ENCODE measurements around the gene COA8. TPM values are rescaled to one million over a fixed set of nuclear protein-coding genes. Genes with fewer than 3 reads are reported as not detected.

COA8 gene, protein sequence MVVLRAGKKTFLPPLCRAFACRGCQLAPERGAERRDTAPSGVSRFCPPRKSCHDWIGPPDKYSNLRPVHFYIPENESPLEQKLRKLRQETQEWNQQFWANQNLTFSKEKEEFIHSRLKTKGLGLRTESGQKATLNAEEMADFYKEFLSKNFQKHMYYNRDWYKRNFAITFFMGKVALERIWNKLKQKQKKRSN
- 18.4 and 38.9 TPM in 2 replicates for total RNA-seq (2014; rRNA removed; shearing (Covaris generic); ENCODE audit: low replicate concordance)

DNA sequence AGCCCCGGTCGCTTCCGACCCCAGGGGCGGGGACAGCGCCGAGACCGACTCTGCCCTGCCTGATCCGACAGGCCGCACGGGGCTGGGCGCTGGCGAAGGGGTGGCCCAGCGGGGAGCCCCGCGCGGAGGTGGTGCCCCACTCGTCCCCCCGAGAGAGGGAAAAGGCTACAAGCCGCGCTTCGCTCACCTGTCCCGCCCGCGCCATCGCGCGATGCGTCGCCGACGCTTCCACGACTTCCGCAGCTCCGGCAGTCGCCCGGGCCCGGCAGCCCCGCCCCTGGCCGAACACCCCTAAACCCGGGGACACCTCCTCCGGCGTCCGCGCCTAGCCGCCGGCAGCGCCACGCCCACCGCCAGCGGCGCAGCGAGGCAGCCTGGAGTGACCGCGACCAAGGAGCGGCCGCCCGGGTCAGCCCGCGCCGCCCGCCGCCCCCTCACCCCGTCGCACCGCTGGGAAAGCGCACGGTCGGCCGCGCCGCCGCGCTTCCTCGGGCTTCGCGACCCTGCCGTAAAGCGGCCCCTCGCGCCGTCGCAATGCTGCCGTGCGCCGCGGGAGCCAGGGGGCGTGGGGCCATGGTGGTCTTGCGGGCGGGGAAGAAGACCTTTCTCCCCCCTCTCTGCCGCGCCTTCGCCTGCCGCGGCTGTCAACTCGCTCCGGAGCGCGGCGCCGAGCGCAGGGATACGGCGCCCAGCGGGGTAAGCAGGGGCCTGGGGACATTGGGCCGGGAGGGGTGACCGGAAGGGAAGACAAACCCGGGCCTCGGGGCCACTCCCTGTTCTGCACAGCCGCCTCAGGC is at the start of gene COA8, which contains the start of gene BAG5:
Gene COA8, plus strand, starts transcription at position 532 of the 797 bp plus-strand sequence. Its CDS starts 42 bp downstream, at position 574.
Gene BAG5, minus strand, starts transcription at position 229 of the 797 bp plus-strand sequence. CDS start 1,493 bp downstream, outside the sequence.
- peaks cover 31% of the 10 kb centered on the region for H3K36me3 ChIP-seq
- no peaks in the 10 kb centered on the region for H3K27me3 ChIP-seq
- peak; percentile 85 for DNase-seq
- no peaks in the 10 kb centered on the region for H3K9me3 ChIP-seq
- peak within 1 kb of the TSS; percentile 93 for H3K4me3 ChIP-seq

DNA sequence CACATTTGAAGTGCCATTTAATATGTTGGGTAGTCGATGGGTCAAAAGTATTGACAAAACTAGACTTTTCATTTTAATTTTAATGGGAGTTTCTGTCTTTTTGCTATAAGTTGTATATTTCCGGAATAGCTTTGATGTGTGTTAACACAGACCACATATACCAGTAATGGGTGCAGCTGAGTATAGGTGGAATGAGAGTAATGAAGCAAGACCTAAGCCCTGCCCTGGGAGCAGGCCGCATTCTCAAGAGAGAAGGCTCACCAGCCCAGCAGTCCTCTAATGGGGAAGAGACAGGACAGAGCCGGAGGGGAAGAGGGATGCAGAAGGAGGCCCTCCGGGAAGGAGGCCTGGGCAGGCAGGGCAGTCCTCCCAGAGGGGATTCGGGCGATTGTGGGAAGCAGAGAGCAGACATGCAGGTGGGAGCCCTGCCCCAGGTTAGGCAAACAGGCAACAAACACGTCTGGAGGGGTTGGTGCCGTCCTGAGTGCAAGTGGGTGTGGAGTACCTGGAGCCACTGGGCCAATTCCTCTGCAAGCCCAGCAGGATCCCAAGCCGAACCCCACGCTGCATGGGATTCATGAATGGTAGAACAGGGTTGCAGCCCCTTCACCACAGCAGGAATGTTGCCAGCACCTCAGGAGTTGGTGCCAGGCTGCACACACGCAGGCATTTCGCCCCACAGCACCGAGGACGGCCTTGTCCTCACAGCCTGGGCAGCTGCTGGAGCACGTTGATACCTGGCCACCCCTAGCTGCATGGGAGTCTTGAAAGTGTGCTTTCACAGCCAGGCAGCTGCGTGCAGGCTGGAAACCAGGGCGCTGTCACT is 48.0 kb upstream of the COA8 start:
- Histone ChIP-seq H3K36me3 (no peaks in the 10 kb centered on the region; the same call in 1 of the 2 replicates), H3K4me3 (no peak overlapping the region), H3K27me3 (no peaks in the 10 kb centered on the region), H3K9me3 (no peaks in the 10 kb centered on the region)
- DNase-seq = no peak

- DNase-seq = no peak
- no peak overlapping the region for H3K4me3 ChIP-seq
Measured at GRCh38 chr14:103516426-103517173, 46.2 kb upstream of the COA8 start.

GRCh38 chr14:103517174-103517566 is 45.6 kb upstream of the COA8 start:
- Histone ChIP-seq H3K4me3 (no peak overlapping the region), H3K27me3 (no peaks in the 10 kb centered on the region), H3K36me3 (no peaks in the 10 kb centered on the region; the same call in 1 of the 2 replicates), H3K9me3 (no peaks in the 10 kb centered on the region)
- no peak for DNase-seq

More at GRCh38 chr14:103516426-103517173, 46.2 kb upstream of the COA8 start:
- Histone ChIP-seq H3K9me3 (no peaks in the 10 kb centered on the region), H3K36me3 (no peaks in the 10 kb centered on the region; the same call in 1 of the 2 replicates), H3K27me3 (no peaks in the 10 kb centered on the region)

DNA sequence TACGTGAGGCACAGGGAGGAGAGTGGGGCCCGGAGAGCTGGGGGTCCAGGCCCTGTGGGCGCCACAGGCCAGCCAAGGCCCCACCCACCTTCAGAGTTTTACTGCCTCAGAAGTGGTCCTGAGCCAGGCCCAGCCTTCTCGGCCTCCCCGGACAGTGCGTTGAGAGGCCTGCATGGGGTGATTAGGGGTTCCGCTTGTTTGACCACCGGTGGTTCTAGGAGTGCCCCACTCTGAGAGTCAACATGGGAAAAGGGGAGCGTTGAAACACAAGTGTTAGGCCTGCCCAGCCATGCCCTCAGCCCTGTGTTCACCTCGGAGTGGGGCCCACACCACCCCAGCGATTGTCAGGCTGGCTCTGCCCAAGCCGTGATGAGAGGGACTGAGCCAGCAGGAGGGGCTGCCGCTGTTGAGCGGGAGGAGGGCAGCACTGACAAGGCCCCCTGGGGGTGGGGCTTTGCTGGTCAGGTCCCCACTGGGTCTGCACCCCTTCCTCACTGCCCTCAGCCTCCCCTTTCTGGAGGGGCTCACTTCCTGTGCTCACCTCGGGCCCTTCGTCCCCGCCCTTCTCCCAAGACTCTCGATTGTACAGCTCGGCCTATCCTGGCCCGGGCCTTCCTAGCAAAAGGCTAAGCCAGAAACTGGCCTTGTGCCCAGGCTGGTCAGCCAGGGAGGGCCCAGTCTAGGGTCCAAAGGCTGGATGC is 44.9 kb upstream of the COA8 start:
- DNase-seq = no peak
- Histone ChIP-seq H3K4me3 (no peak overlapping the region), H3K9me3 (no peaks in the 10 kb centered on the region), H3K36me3 (no peaks in the 10 kb centered on the region; the same call in 1 of the 2 replicates), H3K27me3 (no peaks in the 10 kb centered on the region; the same call in 1 of the 2 replicates)

- DNase-seq = no peak
- H3K4me3 ChIP-seq = no peak overlapping the region
Measured at GRCh38 chr14:103518422-103519042, 44.2 kb upstream of the COA8 start.

DNA sequence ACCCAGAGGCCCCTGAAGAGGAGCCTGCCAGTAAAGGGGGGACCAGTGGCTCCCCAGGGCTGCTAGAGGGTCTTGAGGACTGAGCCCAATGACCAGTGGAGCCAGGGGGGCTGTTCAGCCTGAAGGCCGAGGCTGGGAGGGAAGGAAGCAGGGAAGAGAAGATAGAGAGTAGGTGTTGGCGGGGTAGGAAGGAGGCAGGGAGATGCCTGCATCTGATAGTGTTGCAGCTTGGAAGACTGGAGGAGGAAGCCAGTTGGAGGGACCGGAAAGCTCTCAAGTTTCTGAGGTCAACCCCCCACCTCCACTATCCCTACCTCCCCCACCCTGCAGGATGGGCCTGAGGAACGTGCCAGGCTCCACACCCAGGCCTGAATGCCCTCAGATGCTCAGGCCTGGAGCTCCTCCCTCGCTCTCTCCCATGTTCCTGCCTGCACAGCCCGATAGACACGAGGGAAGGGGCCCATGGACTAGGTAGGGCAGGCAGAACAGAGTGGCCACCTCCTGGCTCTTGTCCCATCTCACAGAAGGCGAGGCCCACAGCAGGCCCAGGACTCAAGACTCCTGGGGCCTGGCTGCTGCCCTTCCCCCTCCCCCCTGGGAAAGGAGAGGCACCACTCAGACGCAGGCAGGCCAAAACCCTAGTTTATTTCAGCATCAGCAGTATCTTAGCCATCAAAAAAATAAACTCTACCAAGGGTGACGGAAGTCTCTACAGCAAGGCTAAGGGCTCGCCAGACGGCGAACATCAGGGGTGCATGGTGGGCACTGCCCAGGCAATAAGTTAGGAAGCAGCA is 43.5 kb upstream of the COA8 start:
- DNase-seq = no peak
- H3K4me3 ChIP-seq = no peak overlapping the region
- no peaks in the 10 kb centered on the region for H3K9me3 ChIP-seq
- no peaks in the 10 kb centered on the region; the same call in 1 of the 2 replicates for H3K27me3 ChIP-seq
- no peaks in the 10 kb centered on the region; the same call in 1 of the 2 replicates for H3K36me3 ChIP-seq

More at GRCh38 chr14:103518422-103519042, 44.2 kb upstream of the COA8 start:
- Histone ChIP-seq H3K9me3 (no peaks in the 10 kb centered on the region), H3K27me3 (no peaks in the 10 kb centered on the region; the same call in 1 of the 2 replicates), H3K36me3 (no peaks in the 10 kb centered on the region; the same call in 1 of the 2 replicates)

DNA sequence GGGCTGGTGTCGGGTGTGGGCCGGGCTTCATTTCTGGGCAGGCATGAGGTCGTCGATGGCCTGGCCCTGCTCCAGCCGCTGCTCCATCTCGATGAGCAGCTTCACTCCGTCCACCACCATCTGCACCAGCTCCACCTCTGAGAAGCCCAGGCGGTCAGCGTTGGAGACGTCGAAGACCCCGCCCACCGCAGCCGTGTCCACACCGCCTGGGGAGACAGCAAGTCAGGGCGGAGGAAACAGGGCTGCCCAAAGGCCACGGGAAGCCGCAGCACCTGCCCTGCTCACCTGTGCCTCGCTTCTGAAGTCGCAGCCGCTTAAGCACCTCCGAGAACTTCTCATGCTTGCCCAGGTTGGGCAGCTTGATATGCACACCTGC is 42.9 kb upstream of the COA8 start:
- no peak for DNase-seq
- no peaks in the 10 kb centered on the region; the same call in 1 of the 2 replicates for H3K27me3 ChIP-seq
- H3K4me3 ChIP-seq = no peak overlapping the region
- H3K9me3 ChIP-seq = no peaks in the 10 kb centered on the region
- H3K36me3 ChIP-seq = no peaks in the 10 kb centered on the region; the same call in 1 of the 2 replicates

DNA sequence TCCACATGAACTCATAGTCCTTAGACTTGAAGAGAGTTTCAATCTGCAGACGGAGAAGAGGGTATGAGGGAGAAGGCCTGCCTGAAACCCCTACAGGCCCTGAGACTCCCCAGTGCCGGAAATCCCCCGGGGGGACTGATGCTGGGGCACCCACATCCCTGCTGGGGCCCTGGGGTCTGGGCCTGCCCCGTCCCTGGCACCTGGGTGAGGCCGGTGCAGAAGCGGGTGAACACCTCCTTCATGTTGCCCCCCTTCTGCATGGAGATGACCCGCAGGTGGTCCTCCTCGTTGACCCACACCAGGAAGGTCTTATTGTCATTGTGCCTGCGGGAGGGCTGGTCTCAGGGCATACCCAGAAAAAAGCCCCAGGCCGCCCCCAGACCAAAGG is 42.5 kb upstream of the COA8 start:
- H3K4me3 ChIP-seq = no peak overlapping the region
- H3K27me3 ChIP-seq = no peaks in the 10 kb centered on the region; the same call in 1 of the 2 replicates
- DNase-seq = no peak
- H3K9me3 ChIP-seq = no peaks in the 10 kb centered on the region
- no peaks in the 10 kb centered on the region; the same call in 1 of the 2 replicates for H3K36me3 ChIP-seq

- Histone ChIP-seq H3K36me3 (no peaks in the 10 kb centered on the region; the same call in 1 of the 2 replicates), H3K9me3 (no peaks in the 10 kb centered on the region), H3K4me3 (peak overlapping the region; percentile 49), H3K27me3 (no peaks in the 10 kb centered on the region; the same call in 1 of the 2 replicates)
- DNase-seq = peak; percentile 69
Measured at GRCh38 chr14:103520657-103521437, 41.9 kb upstream of the COA8 start.

GRCh38 chr14:103521438-103521950 is 41.3 kb upstream of the COA8 start:
- H3K27me3 ChIP-seq = no peaks in the 10 kb centered on the region; the same call in 1 of the 2 replicates
- no peak for DNase-seq
- H3K9me3 ChIP-seq = no peaks in the 10 kb centered on the region
- H3K36me3 ChIP-seq = no peaks in the 10 kb centered on the region; the same call in 1 of the 2 replicates
- H3K4me3 ChIP-seq = peak overlapping the region; percentile 49

DNA sequence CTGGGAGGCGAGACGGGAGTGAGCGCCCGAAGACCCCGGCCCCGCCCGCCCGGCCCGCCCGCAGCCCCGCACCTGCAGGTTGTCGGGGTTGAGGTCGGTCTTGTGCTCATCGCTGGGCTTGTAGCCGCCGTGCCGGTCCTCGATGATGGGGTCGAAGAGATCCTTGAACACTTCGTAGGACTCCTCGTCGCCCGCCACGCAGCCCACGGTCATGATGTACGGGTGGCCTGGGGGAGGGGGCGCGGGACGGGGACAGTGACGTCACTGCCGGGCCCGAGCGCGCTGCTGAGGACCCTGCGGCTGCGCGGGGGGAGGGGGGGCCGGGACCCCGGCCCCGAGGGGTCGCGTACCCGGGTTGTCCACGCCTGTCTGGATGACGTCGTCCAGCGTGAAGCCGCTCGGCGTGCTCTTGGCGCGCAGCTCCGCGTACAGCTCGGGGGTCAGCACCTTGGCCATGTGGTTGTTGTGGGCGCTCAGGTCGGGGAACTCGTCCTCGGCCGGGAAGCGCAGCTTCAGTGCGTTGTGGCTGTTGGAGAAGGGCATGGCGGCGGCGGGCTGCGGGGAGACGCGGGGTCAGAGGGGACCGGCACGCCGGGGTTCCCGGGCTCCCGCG is 40.7 kb upstream of the COA8 start:
- H3K4me3 ChIP-seq = peak overlapping the region; percentile 49
- no peaks in the 10 kb centered on the region for H3K9me3 ChIP-seq
- H3K36me3 ChIP-seq = no peaks in the 10 kb centered on the region; the same call in 1 of the 2 replicates
- no peaks in the 10 kb centered on the region; the same call in 1 of the 2 replicates for H3K27me3 ChIP-seq
- DNase-seq = no peak

All from MG63 (cell line).